ENCODE results near the gene STAT4.

STAT4 gene

GRCh38 chr2:191087311-191087710 lies 63.5 kb downstream of the STAT4 start:
- Histone ChIP-seq H3K9ac (no peak overlapping the region), H3K4me3 (ENCODE audit: low read depth, low read length) (no peak overlapping the region), H3K27me3 (ENCODE audit: control insufficient read depth, insufficient read depth, low read length) (no peaks in the 10 kb centered on the region), H3K4me1 (no peaks in the 10 kb centered on the region), H3K27ac (no peak overlapping the region), H3K9me3 (ENCODE audit: control insufficient read depth, low read length) (no peaks in the 10 kb centered on the region), H3K4me2 (ENCODE audit: low read length) (no peak overlapping the region), H3K36me3 (ENCODE audit: control insufficient read depth, insufficient read depth, low read length) (no peaks in the 10 kb centered on the region), H3K79me2 (no peaks in the 10 kb centered on the region), H2AFZ (no peak overlapping the region)
- no peak for TF ChIP-seq CTCF (IDR thresholded peaks at IDR 0.05)

GRCh38 chr2:191086706-191087105 lies 64.1 kb downstream of the STAT4 start:
- no peaks in the 10 kb centered on the region for H3K27me3 ChIP-seq (ENCODE audit: control insufficient read depth, insufficient read depth, low read length)
- H3K9me3 ChIP-seq (ENCODE audit: control insufficient read depth, low read length): no peaks in the 10 kb centered on the region
- H3K79me2 ChIP-seq: no peaks in the 10 kb centered on the region
- TF ChIP-seq CTCF (IDR thresholded peaks at IDR 0.05): no peak
- no peak overlapping the region for H3K27ac ChIP-seq
- H2AFZ ChIP-seq: no peak overlapping the region
- H3K36me3 ChIP-seq (ENCODE audit: control insufficient read depth, insufficient read depth, low read length): no peaks in the 10 kb centered on the region
- no peak overlapping the region for H3K4me2 ChIP-seq (ENCODE audit: low read length)
- H3K4me1 ChIP-seq: no peaks in the 10 kb centered on the region
- H3K4me3 ChIP-seq (ENCODE audit: low read depth, low read length): no peak overlapping the region
- no peak overlapping the region for H3K9ac ChIP-seq

GRCh38 chr2:191083540-191083939 lies 67.3 kb downstream of the STAT4 start:
- no peak overlapping the region for H3K4me3 ChIP-seq (ENCODE audit: low read depth, low read length)
- H3K27ac ChIP-seq: no peak overlapping the region
- H3K36me3 ChIP-seq (ENCODE audit: control insufficient read depth, insufficient read depth, low read length): no peaks in the 10 kb centered on the region
- no peaks in the 10 kb centered on the region for H3K4me1 ChIP-seq
- H3K27me3 ChIP-seq (ENCODE audit: control insufficient read depth, insufficient read depth, low read length): no peaks in the 10 kb centered on the region
- TF ChIP-seq CTCF (IDR thresholded peaks at IDR 0.05): no peak
- H3K9me3 ChIP-seq (ENCODE audit: control insufficient read depth, low read length): no peaks in the 10 kb centered on the region
- no peak overlapping the region for H3K9ac ChIP-seq
- no peaks in the 10 kb centered on the region for H3K79me2 ChIP-seq
- no peak overlapping the region for H3K4me2 ChIP-seq (ENCODE audit: low read length)
- no peak overlapping the region for H2AFZ ChIP-seq

- Histone ChIP-seq H3K27me3 (ENCODE audit: control insufficient read depth, insufficient read depth, low read length) (no peaks in the 10 kb centered on the region), H3K9ac (no peak overlapping the region), H3K27ac (no peak overlapping the region), H3K4me2 (ENCODE audit: low read length) (no peak overlapping the region), H3K9me3 (ENCODE audit: control insufficient read depth, low read length) (no peaks in the 10 kb centered on the region), H3K36me3 (ENCODE audit: control insufficient read depth, insufficient read depth, low read length) (no peaks in the 10 kb centered on the region), H3K4me3 (ENCODE audit: low read depth, low read length) (no peak overlapping the region), H2AFZ (no peak overlapping the region), H3K4me1 (no peaks in the 10 kb centered on the region), H3K79me2 (no peaks in the 10 kb centered on the region)
- no peak for TF ChIP-seq CTCF (IDR thresholded peaks at IDR 0.05)
These were observed 68.5 kb downstream of the STAT4 start for GRCh38 chr2:191082321-191082720.

GRCh38 chr2:191081411-191082155 lies 69.2 kb downstream of the STAT4 start:
- Histone ChIP-seq H3K27me3 (ENCODE audit: control insufficient read depth, insufficient read depth, low read length) (no peaks in the 10 kb centered on the region), H3K27ac (no peak overlapping the region), H3K4me3 (ENCODE audit: low read depth, low read length) (no peak overlapping the region)

More at GRCh38 chr2:191081411-191082155, 69.2 kb downstream of the STAT4 start:
- no peaks in the 10 kb centered on the region for H3K36me3 ChIP-seq (ENCODE audit: control insufficient read depth, insufficient read depth, low read length)
- H3K9me3 ChIP-seq (ENCODE audit: control insufficient read depth, low read length): no peaks in the 10 kb centered on the region
- H3K4me1 ChIP-seq: no peaks in the 10 kb centered on the region
- no peak overlapping the region for H3K4me2 ChIP-seq (ENCODE audit: low read length)
- no peaks in the 10 kb centered on the region for H3K79me2 ChIP-seq
- no peak overlapping the region for H3K9ac ChIP-seq
- H2AFZ ChIP-seq: no peak overlapping the region
- TF ChIP-seq CTCF (IDR thresholded peaks at IDR 0.05): no peak

All from parathyroid adenoma (tissue), 2 donors.